ENCODE measurements around the gene LMO1. TPM values are rescaled to one million over a fixed set of nuclear protein-coding genes. Genes with fewer than 3 reads are reported as not detected.

LMO1 gene
- total RNA-seq, 4 donors from 2014 or later: not detected

GRCh38 chr11:8309311-8309710 is 45.6 kb upstream of the LMO1 start:
- TF ChIP-seq POLR2A (IDR thresholded peaks at IDR 0.05) (no peak), CTCF (IDR thresholded peaks at IDR 0.05) (no peak)
- H3K4me3 ChIP-seq: no peak overlapping the region
- no peaks in the 10 kb centered on the region for H3K36me3 ChIP-seq
- no peak for DNase-seq
- no peak overlapping the region for H3K27ac ChIP-seq
- intact Hi-C loops (cut with DNase I; ENCODE audit: low total_unique reads): no loop called here
- no peaks in the 10 kb centered on the region for H3K27me3 ChIP-seq
- H3K4me1 ChIP-seq: no peaks in the 10 kb centered on the region
- no peaks in the 10 kb centered on the region for H3K9me3 ChIP-seq

GRCh38 chr11:8307601-8308000 is 43.9 kb upstream of the LMO1 start:
- no peak overlapping the region for H3K4me3 ChIP-seq
- H3K27ac ChIP-seq: no peak overlapping the region
- intact Hi-C loops (cut with DNase I; ENCODE audit: low total_unique reads): no loop called here
- H3K9me3 ChIP-seq: no peaks in the 10 kb centered on the region
- H3K27me3 ChIP-seq: no peaks in the 10 kb centered on the region
- H3K4me1 ChIP-seq: no peaks in the 10 kb centered on the region
- H3K36me3 ChIP-seq: no peaks in the 10 kb centered on the region
- DNase-seq: no peak
- TF ChIP-seq CTCF (IDR thresholded peaks at IDR 0.05) (no peak), POLR2A (IDR thresholded peaks at IDR 0.05) (no peak)

GRCh38 chr11:8301622-8302021 is 37.9 kb upstream of the LMO1 start:
- Histone ChIP-seq H3K27me3 (no peaks in the 10 kb centered on the region), H3K9me3 (no peaks in the 10 kb centered on the region), H3K4me3 (no peak overlapping the region), H3K36me3 (no peaks in the 10 kb centered on the region), H3K27ac (no peak overlapping the region), H3K4me1 (no peaks in the 10 kb centered on the region)
- DNase-seq: no peak
- TF ChIP-seq POLR2A (IDR thresholded peaks at IDR 0.05) (no peak), CTCF (IDR thresholded peaks at IDR 0.05) (no peak)
- intact Hi-C loops (cut with DNase I; ENCODE audit: low total_unique reads): no loop called here

GRCh38 chr11:8298801-8299786 is 35.4 kb upstream of the LMO1 start:
- no peaks in the 10 kb centered on the region for H3K4me1 ChIP-seq
- H3K36me3 ChIP-seq: no peaks in the 10 kb centered on the region
- H3K4me3 ChIP-seq: no peak overlapping the region
- no peak overlapping the region for H3K27ac ChIP-seq
- DNase-seq: no peak
- intact Hi-C loops (cut with DNase I; ENCODE audit: low total_unique reads): no loop called here
- TF ChIP-seq CTCF (IDR thresholded peaks at IDR 0.05) (no peak), POLR2A (IDR thresholded peaks at IDR 0.05) (no peak)
- H3K27me3 ChIP-seq: no peaks in the 10 kb centered on the region
- H3K9me3 ChIP-seq: no peaks in the 10 kb centered on the region

GRCh38 chr11:8297781-8298440 is 34.2 kb upstream of the LMO1 start:
- H3K4me1 ChIP-seq: no peaks in the 10 kb centered on the region
- no peak overlapping the region for H3K4me3 ChIP-seq
- TF ChIP-seq POLR2A (IDR thresholded peaks at IDR 0.05) (no peak), CTCF (IDR thresholded peaks at IDR 0.05) (no peak)
- no peaks in the 10 kb centered on the region for H3K27me3 ChIP-seq
- H3K27ac ChIP-seq: no peak overlapping the region
- no peaks in the 10 kb centered on the region for H3K9me3 ChIP-seq
- DNase-seq: no peak
- intact Hi-C loops (cut with DNase I; ENCODE audit: low total_unique reads): no loop called here
- H3K36me3 ChIP-seq: no peaks in the 10 kb centered on the region
